ENCODE measurements around the gene CCNF.

DNA sequence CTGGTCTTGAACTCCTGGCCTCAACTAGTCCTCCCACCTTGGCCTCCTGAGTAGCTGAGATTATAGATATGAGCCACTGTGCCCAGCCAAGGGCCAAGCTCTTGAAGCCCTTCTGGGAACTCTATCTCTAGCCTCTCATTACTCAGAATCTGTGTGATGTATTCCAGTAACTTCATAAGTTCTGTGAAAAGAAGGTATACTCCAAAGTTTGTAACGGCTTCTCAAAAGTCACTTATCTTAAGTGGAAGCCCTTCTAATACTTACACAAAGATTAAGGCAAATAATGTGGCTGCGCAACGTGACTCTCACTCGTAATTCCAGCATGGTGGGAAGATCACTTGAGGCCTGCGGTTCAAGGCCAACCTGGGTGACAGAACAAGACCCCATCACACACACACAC is 65.4 kb downstream of the CCNF start:
- TF ChIP-seq, protein P1, sequence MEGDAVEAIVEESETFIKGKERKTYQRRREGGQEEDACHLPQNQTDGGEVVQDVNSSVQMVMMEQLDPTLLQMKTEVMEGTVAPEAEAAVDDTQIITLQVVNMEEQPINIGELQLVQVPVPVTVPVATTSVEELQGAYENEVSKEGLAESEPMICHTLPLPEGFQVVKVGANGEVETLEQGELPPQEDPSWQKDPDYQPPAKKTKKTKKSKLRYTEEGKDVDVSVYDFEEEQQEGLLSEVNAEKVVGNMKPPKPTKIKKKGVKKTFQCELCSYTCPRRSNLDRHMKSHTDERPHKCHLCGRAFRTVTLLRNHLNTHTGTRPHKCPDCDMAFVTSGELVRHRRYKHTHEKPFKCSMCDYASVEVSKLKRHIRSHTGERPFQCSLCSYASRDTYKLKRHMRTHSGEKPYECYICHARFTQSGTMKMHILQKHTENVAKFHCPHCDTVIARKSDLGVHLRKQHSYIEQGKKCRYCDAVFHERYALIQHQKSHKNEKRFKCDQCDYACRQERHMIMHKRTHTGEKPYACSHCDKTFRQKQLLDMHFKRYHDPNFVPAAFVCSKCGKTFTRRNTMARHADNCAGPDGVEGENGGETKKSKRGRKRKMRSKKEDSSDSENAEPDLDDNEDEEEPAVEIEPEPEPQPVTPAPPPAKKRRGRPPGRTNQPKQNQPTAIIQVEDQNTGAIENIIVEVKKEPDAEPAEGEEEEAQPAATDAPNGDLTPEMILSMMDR (IDR thresholded peaks at IDR 0.05): no peak
- TF ChIP-seq SIN3A (IDR thresholded peaks at IDR 0.05; ENCODE audit: borderline replicate concordance, insufficient read depth, low read depth, low read length): no peak

Measured in Panc1 (cell line).